Measurements from ENCODE around the gene IL18R1.
A peak's percentile ranks its signal among the peaks of the same experiment; 100 is the strongest.
"Not testable (repeated sequence)": the region's sequence is repeated elsewhere in the genome, so short reads cannot be mapped to it uniquely, and the experiment has no call there.

The IL18R1 gene

GRCh38 chr2:102355526-102356380 is at the start of gene IL18R1:
Gene IL18R1 (plus strand): TSS chr2:102355796. CDS start chr2:102362661, 6,865 bp downstream.
- DNase-seq: peak; percentile 80

GRCh38 chr2:102306125-102306524 is 49.5 kb upstream of the IL18R1 start:
- DNase-seq: no peak

- DNase-seq: no peak
Observed at GRCh38 chr2:102310964-102311640, 44.5 kb upstream of the IL18R1 start, which contains the start of gene IL1RL1. Gene IL1RL1 (plus strand): TSS chr2:102311563. CDS start chr2:102338265, 26,702 bp downstream.

- DNase-seq: no peak
Observed at GRCh38 chr2:102313025-102313424, 42.6 kb upstream of the IL18R1 start.

- no peak for DNase-seq
Observed at GRCh38 chr2:102313471-102313870, 42.1 kb upstream of the IL18R1 start.

GRCh38 chr2:102313950-102314349 is 41.6 kb upstream of the IL18R1 start:
- no peak for DNase-seq

- DNase-seq: no peak
Observed at GRCh38 chr2:102315921-102316320, 39.7 kb upstream of the IL18R1 start.

GRCh38 chr2:102317715-102318114 is 37.9 kb upstream of the IL18R1 start:
- no peak for DNase-seq

GRCh38 chr2:102318437-102318836 is 37.2 kb upstream of the IL18R1 start:
- DNase-seq: no peak

GRCh38 chr2:102321941-102322719 is 33.5 kb upstream of the IL18R1 start:
- DNase-seq: no peak

- DNase-seq: not testable (repeated sequence)
Observed at GRCh38 chr2:102324914-102325313, 30.7 kb upstream of the IL18R1 start.

GRCh38 chr2:102331311-102331980 is 24.1 kb upstream of the IL18R1 start:
- no peak for DNase-seq

GRCh38 chr2:102334486-102334885 is 21.1 kb upstream of the IL18R1 start:
- no peak for DNase-seq

GRCh38 chr2:102335871-102336366 is 19.7 kb upstream of the IL18R1 start:
- no peak for DNase-seq

GRCh38 chr2:102336502-102336945 is 19.1 kb upstream of the IL18R1 start:
- no peak for DNase-seq

- DNase-seq: no peak
Observed at GRCh38 chr2:102337012-102337411, 18.6 kb upstream of the IL18R1 start.

GRCh38 chr2:102337481-102338386 is 17.9 kb upstream of the IL18R1 start:
- DNase-seq: no peak

- DNase-seq: no peak
Observed at GRCh38 chr2:102340778-102341177, 14.8 kb upstream of the IL18R1 start.

- peak; percentile 60 for DNase-seq
Observed at GRCh38 chr2:102342888-102343287, 12.7 kb upstream of the IL18R1 start.

GRCh38 chr2:102344397-102344796 is 11.2 kb upstream of the IL18R1 start:
- no peak for DNase-seq

GRCh38 chr2:102345329-102345920 is 10.2 kb upstream of the IL18R1 start:
- DNase-seq: no peak

Data from femur (tissue), 1 donor.